ENCODE measurements around the gene LIPH. TPM values are rescaled to one million over a fixed set of nuclear protein-coding genes. Genes with fewer than 3 reads are reported as not detected.

LIPH gene
- total and polyA plus RNA-seq, 3 donors from 2014 or later, result 4.2 to 18.0 (median 15.0) TPM

- Histone ChIP-seq H3K27ac (no peak overlapping the region), H3K36me3 (ENCODE audit: low read depth, missing control alignments) (no peaks in the 10 kb centered on the region), H3K4me1 (no peaks in the 10 kb centered on the region), H3K27me3 (no peaks in the 10 kb centered on the region), H3K4me3 (no peak overlapping the region), H3K9me3 (no peaks in the 10 kb centered on the region)
- no peak for TF ChIP-seq CTCF (IDR thresholded peaks at IDR 0.05)
- TF ChIP-seq POLR2A (IDR thresholded peaks at IDR 0.05), result no peak
- DNase-seq, result no peak
- intact Hi-C loops (cut with DNase I; ENCODE audit: low total_unique reads), result no loop called here
- 84 to 86% methylated on average over 4 of the region's 4 CpGs for WGBS, 2 donors
Measured at GRCh38 chr3:185490241-185490640, 62.1 kb downstream of the LIPH start.

- Histone ChIP-seq H3K9me3 (no peaks in the 10 kb centered on the region), H3K4me3 (no peak overlapping the region), H3K4me1 (no peaks in the 10 kb centered on the region), H3K27me3 (no peaks in the 10 kb centered on the region), H3K36me3 (ENCODE audit: low read depth, missing control alignments) (no peaks in the 10 kb centered on the region), H3K27ac (no peak overlapping the region)
- no peak for TF ChIP-seq CTCF (IDR thresholded peaks at IDR 0.05)
- 76 to 88% methylated on average over 3 of the region's 3 CpGs for WGBS, 2 donors
- intact Hi-C loops (cut with DNase I; ENCODE audit: low total_unique reads), result no loop called here
- no peak for DNase-seq
Measured at GRCh38 chr3:185489462-185489861, 62.9 kb downstream of the LIPH start.

- H3K27me3 ChIP-seq, result no peaks in the 10 kb centered on the region
- no peak for DNase-seq
- no peak overlapping the region for H3K27ac ChIP-seq
- no peak overlapping the region for H3K4me3 ChIP-seq
- H3K4me1 ChIP-seq, result no peaks in the 10 kb centered on the region
- TF ChIP-seq POLR2A (IDR thresholded peaks at IDR 0.05), result no peak
- no peak for TF ChIP-seq CTCF (IDR thresholded peaks at IDR 0.05)
- H3K36me3 ChIP-seq (ENCODE audit: low read depth, missing control alignments), result no peaks in the 10 kb centered on the region
- H3K9me3 ChIP-seq, result no peaks in the 10 kb centered on the region
- intact Hi-C loops (cut with DNase I; ENCODE audit: low total_unique reads), result no loop called here
- 94 to 97% methylated on average over 2 to 5 of the region's 5 CpGs for WGBS, 2 donors
Measured at GRCh38 chr3:185488465-185488864, 63.9 kb downstream of the LIPH start.

- intact Hi-C loops (cut with DNase I; ENCODE audit: low total_unique reads), result no loop called here
- WGBS, 2 donors, result 86 to 95% methylated on average over 5 of the region's 5 CpGs
- Histone ChIP-seq H3K27ac (no peak overlapping the region), H3K27me3 (no peaks in the 10 kb centered on the region), H3K4me3 (no peak overlapping the region), H3K4me1 (no peaks in the 10 kb centered on the region), H3K36me3 (ENCODE audit: low read depth, missing control alignments) (no peaks in the 10 kb centered on the region), H3K9me3 (no peaks in the 10 kb centered on the region)
- DNase-seq, result no peak
- no peak for TF ChIP-seq POLR2A (IDR thresholded peaks at IDR 0.05)
- TF ChIP-seq CTCF (IDR thresholded peaks at IDR 0.05), result no peak
Measured at GRCh38 chr3:185486394-185486793, 66.0 kb downstream of the LIPH start.

GRCh38 chr3:185484296-185484695, 68.1 kb downstream of the LIPH start:
- Histone ChIP-seq H3K4me3 (no peak overlapping the region), H3K27me3 (no peaks in the 10 kb centered on the region), H3K36me3 (ENCODE audit: low read depth, missing control alignments) (no peaks in the 10 kb centered on the region), H3K4me1 (no peaks in the 10 kb centered on the region), H3K9me3 (no peaks in the 10 kb centered on the region), H3K27ac (no peak overlapping the region)
- DNase-seq, result no peak
- 87 to 88% methylated on average over 3 of the region's 3 CpGs for WGBS, 2 donors
- intact Hi-C loops (cut with DNase I; ENCODE audit: low total_unique reads), result no loop called here
- no peak for TF ChIP-seq CTCF (IDR thresholded peaks at IDR 0.05)
- no peak for TF ChIP-seq POLR2A (IDR thresholded peaks at IDR 0.05)

Data from testis (tissue), 3 donors.